B cell (primary cell): ENCODE data around the gene AIG1. TPM values are rescaled to one million over a fixed set of nuclear protein-coding genes. Genes with fewer than 3 reads are reported as not detected.

Source experiments
- ATAC-seq: fragments of 200-7000 bp; cut with Tn5 transposase; one replicate; pipeline ENCODE4 v1.10.0; 2021; ENCODE audit warnings: low read depth, mild to moderate bottlenecking, moderate number of reproducible peaks, moderate library complexity
- CTCF ChIA-PET: fragments of 350-600 bp; sonication (Branson Sonifier 250); formaldehyde crosslinking; loops from one replicate; lab custom pipeline; 2021; ENCODE audit warnings: antibody characterized with exemption, inconsistent platforms; lab: Charles Lee
- POLR2A ChIA-PET: fragments of 350-600 bp; sonication (Branson Sonifier 250); formaldehyde crosslinking; loops from one replicate; lab custom pipeline; 2021; ENCODE audit warnings: antibody characterized with exemption; lab: Charles Lee
- DNase-seq: peaks from one replicate; pipeline ENCODE4 v3.0.0; 2013
- H2AFZ ChIP-seq: 2 replicates; pipeline ENCODE4 v1.6.1; 2012; ENCODE audit warnings: mild to moderate bottlenecking, low read depth, low read length; ENCODE audit not compliant: insufficient read depth, poor library complexity, severe bottlenecking
- H3K27ac ChIP-seq, 2 donors: 1 replicate in 1 of 2; 2 replicates in 1 of 2; pipeline ENCODE4 v1.5.1; 2012 to 2013; ENCODE audit warnings: low read length in 2 of 2, mild to moderate bottlenecking in 2 of 2, moderate library complexity in 1 of 2
- H3K27me3 ChIP-seq, 4 experiments: fragments of 200-600 bp in 1 of 4; sonication (generic) in 1 of 4; replicated peaks in 1 of 4; 1 replicate in 2 of 4; 2 replicates in 2 of 4; pipeline versions ENCODE4 v1.6.1 to v1.7.0; 2013 to 2016; ENCODE audit warnings: low read length in 3 of 4, mild to moderate bottlenecking in 2 of 4, mixed read lengths in 1 of 4, moderate library complexity in 1 of 4; ENCODE audit not compliant: insufficient read depth in 4 of 4, control insufficient read depth in 3 of 4; ENCODE audit errors: control extremely low read depth in 1 of 4
- H3K36me3 ChIP-seq, 2 experiments: replicated peaks in 1 of 2; 1 replicate in 1 of 2; 2 replicates in 1 of 2; pipeline versions ENCODE4 v1.6.1 to v1.7.1; 2013; ENCODE audit warnings: low read length in 1 of 2; ENCODE audit not compliant: insufficient read depth in 2 of 2, control insufficient read depth in 1 of 2; ENCODE audit errors: control extremely low read depth in 1 of 2, extremely low read depth in 1 of 2
- H3K4me1 ChIP-seq, 2 donors: fragments of 200-600 bp in 1 of 2; sonication (generic) in 1 of 2; 1 replicate in 1 of 2; 2 replicates in 1 of 2; pipeline versions ENCODE4 v1.5.1 to v1.6.1; 2013 to 2017; ENCODE audit warnings: low read length in 2 of 2; ENCODE audit not compliant: control insufficient read depth in 2 of 2, insufficient read depth in 2 of 2
- H3K4me2 ChIP-seq: replicated peaks from 2 replicates; pipeline ENCODE3; 2012; ENCODE audit warnings: mild to moderate bottlenecking, low read depth, low read length; ENCODE audit not compliant: poor library complexity, severe bottlenecking
- H3K4me3 ChIP-seq, 5 experiments: fragments of 200-600 bp in 1 of 5; sonication (generic) in 1 of 5; 1 replicate in 3 of 5; 2 replicates in 2 of 5; pipeline versions ENCODE4 v1.5.1 to v1.7.0; 2011 to 2016; ENCODE audit warnings: low read length in 4 of 5, mild to moderate bottlenecking in 4 of 5, low read depth in 2 of 5, control low read depth in 1 of 5, moderate library complexity in 1 of 5; ENCODE audit not compliant: insufficient read depth in 1 of 5; ENCODE audit errors: control extremely low read depth in 1 of 5, extremely low read depth in 1 of 5
- H3K79me2 ChIP-seq: fragments of 200-600 bp; sonication (generic); one replicate; pipeline ENCODE4 v1.6.0; 2016; ENCODE audit warnings: low read length; ENCODE audit not compliant: control insufficient read depth, insufficient read depth
- H3K9ac ChIP-seq: fragments of 200-600 bp; sonication (generic); 2 replicates; pipeline ENCODE4 v1.6.1; 2017; ENCODE audit warnings: mild to moderate bottlenecking, low read length, moderate library complexity
- H3K9me3 ChIP-seq, 3 donors: one replicate each; pipeline versions ENCODE4 v1.6.1 to v1.7.1; 2013; ENCODE audit warnings: low read length in 2 of 3; ENCODE audit not compliant: control insufficient read depth in 2 of 3, insufficient read depth in 1 of 3; ENCODE audit errors: control extremely low read depth in 1 of 3
- H4K20me1 ChIP-seq: 2 replicates; pipeline ENCODE4 v1.6.0; 2012; ENCODE audit warnings: mild to moderate bottlenecking, low read length; ENCODE audit not compliant: insufficient read depth, control insufficient read depth, poor library complexity, severe bottlenecking
- H3K27ac Mint-ChIP-seq: one replicate; pipeline ENCODE4 v1.8.0; 2021; ENCODE audit warnings: mixed read lengths
- H3K27me3 Mint-ChIP-seq: one replicate; pipeline ENCODE4 v1.8.0; 2021; ENCODE audit warnings: mixed read lengths
- H3K4me1 Mint-ChIP-seq: one replicate; pipeline ENCODE4 v1.8.0; 2021; ENCODE audit warnings: mixed read lengths
- H3K4me3 Mint-ChIP-seq: one replicate; pipeline ENCODE4 v1.8.0; 2021; ENCODE audit warnings: mixed read lengths
- H3K9me3 Mint-ChIP-seq: one replicate; pipeline ENCODE4 v1.8.0; 2022; ENCODE audit warnings: mixed read lengths; ENCODE audit not compliant: insufficient read depth
- CTCF ChIP-seq: fragments of 200-600 bp; IDR thresholded peaks from one replicate; pipeline ENCODE4 v1.8.0; 2022; ENCODE audit warnings: antibody characterized with exemption, mild to moderate bottlenecking
- EZH2 ChIP-seq: IDR thresholded peaks from 2 replicates; pipeline ENCODE4 v1.6.1; 2012; ENCODE audit warnings: borderline replicate concordance, low read depth, mild to moderate bottlenecking, moderate library complexity, low read length; ENCODE audit not compliant: insufficient read depth, poor library complexity, severe bottlenecking
- WGBS: methylation state at CpG from one replicate; pipeline ENCODE4 v1.1.5; 2013; ENCODE audit warnings: missing lambda C conversion rate; ENCODE audit not compliant: insufficient coverage; 5-methylcytosine and 5-hydroxymethylcytosine counted together
- intact Hi-C: fragments of 100-400 bp; cut with micrococcal nuclease; formaldehyde crosslinking; loops from one replicate; pipeline ENCODE4 v1.10.0; 2022
- polyA plus RNA-seq: library from polyadenylated mRNA; depleted of rRNA; stranded (reverse); fragments of >200 nt; gene quantifications from 2 replicates; pipeline ENCODE4 v1.2.3, GENCODE V29; 2012
- total RNA-seq, 2 donors: library from RNA; stranded (reverse); fragments of 120-200 nt in 1 of 2; gene quantifications; 1 replicate in 1 of 2; 2 replicates in 1 of 2; pipeline versions ENCODE4 v1.2.3 to v1.2.4, GENCODE V29; 2013 to 2022

AIG1 gene
- total and polyA plus RNA-seq, 2 donors (not counting 1 experiment from before 2014, with no cell fraction given), result 7.0 to 9.0 TPM

GRCh38 chr6:143026696-143027449, 33.8 kb upstream of the AIG1 start:
- peak; percentile 39 for ATAC-seq
- H4K20me1 ChIP-seq, result no peaks in the 10 kb centered on the region
- H3K4me1 Mint-ChIP-seq, result peaks cover 3% of the 10 kb centered on the region
- H3K27ac Mint-ChIP-seq, result no peak overlapping the region
- no peak overlapping the region for H3K9ac ChIP-seq
- intact Hi-C loops, result loop anchor here (1.0 to 10.0 kb wide), 7 partner anchors 75 to 552 kb away; no protein-coding TSS in a partner anchor
- H3K9me3 ChIP-seq, result no peaks in the 10 kb centered on the region
- no peaks in the 10 kb centered on the region for H3K79me2 ChIP-seq
- no peak overlapping the region for H3K27ac ChIP-seq
- peak overlapping the region; percentile 16 for H2AFZ ChIP-seq
- ChIA-PET CTCF (interaction anchor here (0.6 to 5.9 kb wide), 43 partner anchors 14 to 552 kb away, joined by 3 to 159 read pairs (median 4); no protein-coding TSS in a partner anchor), POLR2A (no interaction called here)
- no CpG with 5 or more reads among the region's 5 CpGs for WGBS
- H3K36me3 ChIP-seq, result no peaks in the 10 kb centered on the region
- H3K4me3 ChIP-seq, result no peak overlapping the region
- H3K4me3 Mint-ChIP-seq, result no peak overlapping the region
- no peak overlapping the region for H3K4me2 ChIP-seq
- no peaks in the 10 kb centered on the region for H3K9me3 Mint-ChIP-seq
- H3K4me1 ChIP-seq, result no peaks in the 10 kb centered on the region
- no peaks in the 10 kb centered on the region for H3K27me3 Mint-ChIP-seq
- H3K27me3 ChIP-seq, result no peaks in the 10 kb centered on the region
- peak; percentile 69 for DNase-seq
- TF ChIP-seq CTCF (peak; percentile 74), EZH2 (no peak)

- no peaks in the 10 kb centered on the region for H3K9me3 Mint-ChIP-seq
- Histone ChIP-seq H3K79me2 (no peaks in the 10 kb centered on the region), H3K36me3 (no peaks in the 10 kb centered on the region), H3K4me3 (no peak overlapping the region), H3K27me3 (peaks cover 0 to 8% (median 0%) of the 10 kb centered on the region in 4 experiments), H4K20me1 (no peaks in the 10 kb centered on the region), H3K9ac (no peak overlapping the region), H2AFZ (no peak overlapping the region), H3K4me2 (no peak overlapping the region), H3K4me1 (peaks cover 0 to 6% of the 10 kb centered on the region in 2 donors), H3K27ac (no peak overlapping the region), H3K9me3 (peaks cover 0 to 4% (median 0%) of the 10 kb centered on the region in 3 donors)
- ATAC-seq, result no peak
- H3K27me3 Mint-ChIP-seq, result peaks cover 28% of the 10 kb centered on the region
- peaks cover 6% of the 10 kb centered on the region for H3K4me1 Mint-ChIP-seq
- no peak for DNase-seq
- WGBS, result 74% methylated on average over 9 of the region's 9 CpGs
- H3K4me3 Mint-ChIP-seq, result no peak overlapping the region
- POLR2A ChIA-PET, result no interaction called here
- H3K27ac Mint-ChIP-seq, result no peak overlapping the region
- CTCF ChIA-PET, result interaction anchor here (1.2 kb wide), 1 partner anchor 54 kb away, joined by 3 read pairs; no protein-coding TSS in a partner anchor
- intact Hi-C loops, result no loop called here
- TF ChIP-seq CTCF, result no peak
- no peak for TF ChIP-seq EZH2
These were observed 25.9 kb upstream of the AIG1 start for GRCh38 chr6:143034689-143035334.
